Measurements from ENCODE around the gene DNAJC24.

DNAJC24 gene

DNA sequence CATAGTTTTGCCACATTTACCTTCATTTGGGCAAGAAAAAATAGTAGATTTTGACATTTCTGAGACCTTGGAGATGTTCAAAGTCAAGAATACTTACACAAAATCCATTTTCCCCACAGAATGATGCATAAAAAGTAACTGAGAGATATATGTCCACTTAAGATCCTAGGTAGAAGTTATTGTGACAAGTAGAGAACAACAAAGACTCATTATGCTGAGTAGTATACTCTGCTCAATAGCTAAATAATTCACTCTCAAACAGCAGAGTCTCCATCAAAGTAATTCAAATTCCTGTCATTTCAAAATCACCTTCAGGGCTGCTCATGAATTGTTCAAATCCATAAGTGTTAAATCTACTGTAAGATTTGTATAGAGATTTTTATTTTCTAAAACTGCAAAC, 104.4 kb downstream of the DNAJC24 start:
- TF ChIP-seq, protein P1, sequence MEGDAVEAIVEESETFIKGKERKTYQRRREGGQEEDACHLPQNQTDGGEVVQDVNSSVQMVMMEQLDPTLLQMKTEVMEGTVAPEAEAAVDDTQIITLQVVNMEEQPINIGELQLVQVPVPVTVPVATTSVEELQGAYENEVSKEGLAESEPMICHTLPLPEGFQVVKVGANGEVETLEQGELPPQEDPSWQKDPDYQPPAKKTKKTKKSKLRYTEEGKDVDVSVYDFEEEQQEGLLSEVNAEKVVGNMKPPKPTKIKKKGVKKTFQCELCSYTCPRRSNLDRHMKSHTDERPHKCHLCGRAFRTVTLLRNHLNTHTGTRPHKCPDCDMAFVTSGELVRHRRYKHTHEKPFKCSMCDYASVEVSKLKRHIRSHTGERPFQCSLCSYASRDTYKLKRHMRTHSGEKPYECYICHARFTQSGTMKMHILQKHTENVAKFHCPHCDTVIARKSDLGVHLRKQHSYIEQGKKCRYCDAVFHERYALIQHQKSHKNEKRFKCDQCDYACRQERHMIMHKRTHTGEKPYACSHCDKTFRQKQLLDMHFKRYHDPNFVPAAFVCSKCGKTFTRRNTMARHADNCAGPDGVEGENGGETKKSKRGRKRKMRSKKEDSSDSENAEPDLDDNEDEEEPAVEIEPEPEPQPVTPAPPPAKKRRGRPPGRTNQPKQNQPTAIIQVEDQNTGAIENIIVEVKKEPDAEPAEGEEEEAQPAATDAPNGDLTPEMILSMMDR (IDR thresholded peaks at IDR 0.05) = no peak

DNA sequence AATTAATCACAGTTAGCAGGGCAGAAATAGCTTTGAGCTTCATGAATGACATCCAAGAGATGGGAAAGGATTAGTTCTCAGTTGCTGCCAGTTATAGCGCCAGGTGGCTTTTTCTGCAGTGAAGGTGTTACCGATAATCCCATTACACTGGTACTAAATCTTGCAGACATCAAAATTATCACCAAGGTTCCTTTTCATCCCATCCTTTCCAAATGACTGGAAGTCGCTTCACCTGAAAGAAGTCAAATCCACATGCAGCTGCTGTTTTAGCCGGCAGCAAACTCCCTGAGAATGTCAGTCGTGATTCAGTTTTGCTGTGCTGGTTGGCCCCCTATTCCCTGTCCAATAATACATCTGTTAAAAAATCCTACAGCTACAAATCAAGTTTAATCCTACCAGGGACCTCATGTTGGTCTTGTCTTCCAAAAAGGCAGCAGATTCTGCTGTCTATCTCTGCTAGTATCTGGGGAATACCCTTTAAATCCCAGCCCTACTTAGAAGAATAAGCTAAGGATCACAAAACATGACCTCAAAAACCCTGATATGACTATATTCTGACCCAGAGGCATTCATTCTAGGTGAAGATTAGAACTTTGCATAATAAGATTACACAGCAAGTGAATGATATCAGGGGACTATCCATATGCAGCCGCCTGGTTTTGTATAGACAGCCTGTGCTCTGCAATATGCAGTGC, 108.0 kb downstream of the DNAJC24 start:
- TF ChIP-seq, protein P1 (IDR thresholded peaks at IDR 0.05) = no peak

DNA sequence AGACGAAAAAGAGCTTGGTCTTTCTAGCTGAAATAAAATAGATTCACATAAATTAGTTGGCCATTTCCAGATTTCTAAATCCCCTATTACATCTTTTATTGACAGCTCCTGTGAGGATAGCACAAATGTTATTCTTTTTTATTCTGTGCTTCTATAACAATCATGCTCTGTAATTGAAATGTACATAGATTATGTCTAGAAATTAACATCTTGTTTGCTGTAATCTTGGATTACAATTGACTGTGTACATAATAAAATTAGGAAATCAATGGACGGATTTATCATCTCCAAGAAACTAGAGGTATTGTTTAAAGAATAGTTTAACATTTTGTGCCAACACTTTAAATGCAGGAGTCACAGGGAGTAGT, 108.5 kb downstream of the DNAJC24 start:
- TF ChIP-seq, protein P1 (IDR thresholded peaks at IDR 0.05) = no peak

DNA sequence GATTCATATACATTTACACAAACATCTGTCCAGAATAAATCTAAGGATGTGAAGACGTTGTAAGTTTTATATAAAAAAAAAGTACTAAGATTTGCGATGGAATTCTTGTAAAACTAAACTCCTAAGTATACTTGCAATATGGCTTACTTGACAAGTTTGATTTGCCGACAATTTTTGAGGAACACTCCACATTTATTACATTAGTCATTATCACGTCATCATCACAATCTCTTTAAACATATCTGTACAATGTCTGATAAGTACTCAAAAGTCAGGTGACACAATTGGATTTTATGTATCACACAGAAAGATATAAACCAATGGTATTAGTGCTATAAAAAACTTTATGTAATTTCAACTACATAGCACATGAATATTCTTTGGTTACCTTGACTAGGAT, 109.4 kb downstream of the DNAJC24 start:
- TF ChIP-seq, protein P1 (IDR thresholded peaks at IDR 0.05) = no peak

DNA sequence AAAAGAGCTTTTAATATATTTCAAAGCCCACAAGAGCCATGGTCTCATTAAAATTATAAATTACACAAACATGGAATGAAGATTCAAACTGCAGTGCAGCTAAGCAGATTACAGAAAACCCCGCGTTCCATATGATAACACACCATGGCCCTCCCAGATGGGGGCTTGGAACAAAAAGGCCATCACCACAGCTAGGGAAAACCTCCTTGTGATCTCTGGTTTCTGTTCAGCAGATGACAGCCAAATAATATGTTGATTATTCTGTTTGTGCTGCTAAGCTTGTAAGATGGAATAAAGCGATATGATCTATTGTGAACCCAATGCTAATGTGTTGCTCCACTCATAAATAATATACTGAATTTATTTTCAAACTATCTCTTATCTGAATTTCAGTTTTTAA, 111.3 kb downstream of the DNAJC24 start:
- TF ChIP-seq, protein P1 (IDR thresholded peaks at IDR 0.05) = no peak
